ENCODE results near the gene ESPL1.

Gene ESPL1

GRCh38 chr12:53332744-53333143 is 64.6 kb downstream of the ESPL1 start:
- ChIA-PET CTCF (interaction anchor here (0.8 to 15.8 kb wide), 7 partner anchors 9 to 120 kb away, joined by 3 to 391 read pairs (median 7); partner anchors contain the start of genes AAAS and SP1), POLR2A (no interaction called here)
- H3K4me3 ChIP-seq (ENCODE audit: low read depth, low read length) = no peak overlapping the region
- no peak for TF ChIP-seq CTCF (IDR thresholded peaks at IDR 0.05; ENCODE audit: insufficient read depth, low read length, missing control alignments)
- DNase-seq (ENCODE audit: low read depth, low spot score) = no peak

- POLR2A ChIA-PET = no interaction called here
- CTCF ChIA-PET = interaction anchor here (0.9 to 15.8 kb wide), 5 partner anchors 9 to 88 kb away, joined by 3 to 391 read pairs (median 4); partner anchors contain the start of gene AAAS
- no peak for TF ChIP-seq CTCF (IDR thresholded peaks at IDR 0.05; ENCODE audit: insufficient read depth, low read length, missing control alignments)
- H3K4me3 ChIP-seq (ENCODE audit: low read depth, low read length) = no peak overlapping the region
- DNase-seq (ENCODE audit: low read depth, low spot score) = no peak
These were observed 65.2 kb downstream of the ESPL1 start for GRCh38 chr12:53333289-53333688.

DNA sequence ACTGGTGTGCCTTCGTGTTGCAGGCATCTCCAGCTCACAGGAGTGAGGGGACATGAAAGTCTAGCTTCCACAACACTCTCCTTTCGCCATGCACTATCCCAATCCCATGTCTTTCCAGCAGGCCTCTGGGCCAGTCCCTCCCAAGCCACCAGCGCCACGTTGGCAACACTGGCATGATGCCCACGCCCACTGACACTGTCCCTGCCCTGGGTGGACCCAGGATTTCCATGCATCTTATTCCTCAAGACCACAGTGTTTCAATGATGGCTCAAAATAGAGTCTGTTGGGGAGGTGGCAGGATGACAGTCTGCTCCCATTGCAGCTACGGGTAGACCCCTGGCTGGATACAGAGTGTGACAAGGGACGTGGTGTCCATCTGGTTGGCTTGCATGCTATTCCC is 65.7 kb downstream of the ESPL1 start:
- no peak for TF ChIP-seq CTCF (IDR thresholded peaks at IDR 0.05; ENCODE audit: insufficient read depth, low read length, missing control alignments)
- CTCF ChIA-PET = interaction anchor here (0.9 to 15.8 kb wide), 5 partner anchors 10 to 87 kb away, joined by 3 to 391 read pairs (median 4); partner anchors contain the start of gene AAAS
- DNase-seq (ENCODE audit: low read depth, low spot score) = no peak
- POLR2A ChIA-PET = no interaction called here
- no peak overlapping the region for H3K4me3 ChIP-seq (ENCODE audit: low read depth, low read length)

GRCh38 chr12:53334822-53335221 is 66.7 kb downstream of the ESPL1 start:
- no peak for DNase-seq (ENCODE audit: low read depth, low spot score)
- POLR2A ChIA-PET = interaction anchor here (1.3 to 1.7 kb wide), 2 partner anchors 10 to 13 kb away, joined by 4 to 5 read pairs; partner anchors contain the start of gene AAAS
- no peak overlapping the region for H3K4me3 ChIP-seq (ENCODE audit: low read depth, low read length)
- no peak for TF ChIP-seq CTCF (IDR thresholded peaks at IDR 0.05; ENCODE audit: insufficient read depth, low read length, missing control alignments)
- CTCF ChIA-PET = interaction anchor here (1.3 to 3.3 kb wide), 6 partner anchors 8 to 123 kb away, joined by 3 to 26 read pairs (median 12); partner anchors contain the start of gene AAAS

- CTCF ChIA-PET = interaction anchor here (1.0 to 3.3 kb wide), 7 partner anchors 9 to 20 kb away, joined by 3 to 26 read pairs (median 11); partner anchors contain the start of gene AAAS
- no peak within 1 kb of the TSS for H3K4me3 ChIP-seq (ENCODE audit: low read depth, low read length)
- no peak for DNase-seq (ENCODE audit: low read depth, low spot score)
- no peak for TF ChIP-seq CTCF (IDR thresholded peaks at IDR 0.05; ENCODE audit: insufficient read depth, low read length, missing control alignments)
- POLR2A ChIA-PET = interaction anchor here (1.3 kb wide), 1 partner anchor 14 kb away, joined by 4 read pairs; the partner anchor contains the start of gene AAAS
These were observed 68.1 kb downstream of the ESPL1 start, which contains the start of gene SP7 for GRCh38 chr12:53336181-53336681. Gene SP7 (minus strand): TSS chr12:53336354. CDS start chr12:53335646, 708 bp downstream.

DNA sequence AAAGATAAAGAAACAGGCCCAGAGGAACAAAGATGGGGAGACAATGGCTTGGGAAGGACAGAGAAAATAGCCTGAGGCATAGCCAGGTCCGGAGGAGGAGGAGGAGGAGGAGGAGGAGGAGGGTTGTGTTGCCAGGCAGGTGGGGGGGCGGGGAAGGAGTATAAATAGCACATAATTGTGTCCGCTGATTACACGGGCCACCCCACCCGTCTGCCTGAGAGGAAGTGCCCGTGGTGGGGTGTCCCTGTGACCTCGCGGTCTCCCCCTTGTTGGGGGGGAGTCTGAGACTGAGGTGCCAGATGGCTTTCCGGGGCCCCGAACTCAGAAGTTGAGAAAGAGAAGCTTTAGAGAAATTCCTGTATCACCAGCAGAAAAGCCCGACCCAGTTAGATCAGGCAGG is 69.9 kb downstream of the ESPL1 start:
- DNase-seq (ENCODE audit: low read depth, low spot score) = no peak
- CTCF ChIA-PET = interaction anchor here (0.6 to 1.8 kb wide), 4 partner anchors 10 to 83 kb away, joined by 3 to 8 read pairs (median 4); no protein-coding TSS in a partner anchor
- no peak for TF ChIP-seq CTCF (IDR thresholded peaks at IDR 0.05; ENCODE audit: insufficient read depth, low read length, missing control alignments)
- H3K4me3 ChIP-seq (ENCODE audit: low read depth, low read length) = no peak overlapping the region
- POLR2A ChIA-PET = no interaction called here
